ENCODE measurements around the gene MREG. TPM values are rescaled to one million over a fixed set of nuclear protein-coding genes. Genes with fewer than 3 reads are reported as not detected.

Gene MREG
- total RNA-seq, 1 experiment from 2014 or later, result 15.9 TPM

GRCh38 chr2:215933151-215933550, 80.2 kb downstream of the MREG start:
- BruUV-seq (replicated peaks), result no TSS peak
- ChIA-PET POLR2A (ENCODE audit: low non-redundant PET) (no interaction called here), CTCF (no interaction called here)
- Histone ChIP-seq H3K27ac (ENCODE audit: low read depth, low read length, poor library complexity, severe bottlenecking) (no peak overlapping the region), H3K27me3 (replicated peaks; ENCODE audit: insufficient read depth, low read depth, low read length, poor library complexity) (no peaks in the 10 kb centered on the region), H3K9me3 (ENCODE audit: low read depth, low read length, poor library complexity, severe bottlenecking) (no peaks in the 10 kb centered on the region), H3K4me3 (ENCODE audit: low read depth, low read length, poor library complexity, severe bottlenecking) (no peak overlapping the region), H3K36me3 (ENCODE audit: insufficient read depth, low read length, poor library complexity, severe bottlenecking) (no peaks in the 10 kb centered on the region), H3K4me1 (ENCODE audit: insufficient read depth, low read length, poor library complexity, severe bottlenecking) (peaks cover 16% of the 10 kb centered on the region)
- TF ChIP-seq, protein P1, sequence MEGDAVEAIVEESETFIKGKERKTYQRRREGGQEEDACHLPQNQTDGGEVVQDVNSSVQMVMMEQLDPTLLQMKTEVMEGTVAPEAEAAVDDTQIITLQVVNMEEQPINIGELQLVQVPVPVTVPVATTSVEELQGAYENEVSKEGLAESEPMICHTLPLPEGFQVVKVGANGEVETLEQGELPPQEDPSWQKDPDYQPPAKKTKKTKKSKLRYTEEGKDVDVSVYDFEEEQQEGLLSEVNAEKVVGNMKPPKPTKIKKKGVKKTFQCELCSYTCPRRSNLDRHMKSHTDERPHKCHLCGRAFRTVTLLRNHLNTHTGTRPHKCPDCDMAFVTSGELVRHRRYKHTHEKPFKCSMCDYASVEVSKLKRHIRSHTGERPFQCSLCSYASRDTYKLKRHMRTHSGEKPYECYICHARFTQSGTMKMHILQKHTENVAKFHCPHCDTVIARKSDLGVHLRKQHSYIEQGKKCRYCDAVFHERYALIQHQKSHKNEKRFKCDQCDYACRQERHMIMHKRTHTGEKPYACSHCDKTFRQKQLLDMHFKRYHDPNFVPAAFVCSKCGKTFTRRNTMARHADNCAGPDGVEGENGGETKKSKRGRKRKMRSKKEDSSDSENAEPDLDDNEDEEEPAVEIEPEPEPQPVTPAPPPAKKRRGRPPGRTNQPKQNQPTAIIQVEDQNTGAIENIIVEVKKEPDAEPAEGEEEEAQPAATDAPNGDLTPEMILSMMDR (conservative IDR thresholded peaks at IDR 0.05; ENCODE audit: low read depth, low read length), result no peak
- TF ChIP-seq EZH2 (IDR thresholded peaks at IDR 0.05; ENCODE audit: borderline replicate concordance, low read depth, low read length, poor library complexity, severe bottlenecking), result no peak
- intact Hi-C loops (cut with micrococcal nuclease; ENCODE audit: unreplicated experiment), result loop anchor here (10.0 kb wide), 1 partner anchor 1128 kb away; the partner anchor contains the start of gene BARD1
- no peak for DNase-seq (ENCODE audit: low spot score)

- Histone ChIP-seq H3K36me3 (ENCODE audit: insufficient read depth, low read length, poor library complexity, severe bottlenecking) (no peaks in the 10 kb centered on the region), H3K27me3 (replicated peaks; ENCODE audit: insufficient read depth, low read depth, low read length, poor library complexity) (no peaks in the 10 kb centered on the region), H3K4me1 (ENCODE audit: insufficient read depth, low read length, poor library complexity, severe bottlenecking) (peaks cover 16% of the 10 kb centered on the region), H3K27ac (ENCODE audit: low read depth, low read length, poor library complexity, severe bottlenecking) (peak overlapping the region; percentile 9), H3K9me3 (ENCODE audit: low read depth, low read length, poor library complexity, severe bottlenecking) (no peaks in the 10 kb centered on the region), H3K4me3 (ENCODE audit: low read depth, low read length, poor library complexity, severe bottlenecking) (no peak overlapping the region)
- ChIA-PET CTCF (interaction anchor here (0.6 to 1.5 kb wide), 5 partner anchors 19 to 550 kb away, joined by 3 to 6 read pairs (median 4); no protein-coding TSS in a partner anchor), POLR2A (ENCODE audit: low non-redundant PET) (interaction anchor here (0.6 to 0.7 kb wide), 2 partner anchors 33 to 521 kb away, joined by 3 to 5 read pairs; no protein-coding TSS in a partner anchor)
- DNase-seq (ENCODE audit: low spot score), result peak; percentile 87
- no TSS peak for BruUV-seq (replicated peaks)
- intact Hi-C loops (cut with micrococcal nuclease; ENCODE audit: unreplicated experiment), result loop anchor here (10.0 kb wide), 1 partner anchor 1127 kb away; the partner anchor contains the start of gene BARD1
- TF ChIP-seq, protein P1 (conservative IDR thresholded peaks at IDR 0.05; ENCODE audit: low read depth, low read length), result peak; percentile 96
- no peak for TF ChIP-seq EZH2 (IDR thresholded peaks at IDR 0.05; ENCODE audit: borderline replicate concordance, low read depth, low read length, poor library complexity, severe bottlenecking)
Observed at GRCh38 chr2:215931256-215931903, 82.0 kb downstream of the MREG start.

DNA sequence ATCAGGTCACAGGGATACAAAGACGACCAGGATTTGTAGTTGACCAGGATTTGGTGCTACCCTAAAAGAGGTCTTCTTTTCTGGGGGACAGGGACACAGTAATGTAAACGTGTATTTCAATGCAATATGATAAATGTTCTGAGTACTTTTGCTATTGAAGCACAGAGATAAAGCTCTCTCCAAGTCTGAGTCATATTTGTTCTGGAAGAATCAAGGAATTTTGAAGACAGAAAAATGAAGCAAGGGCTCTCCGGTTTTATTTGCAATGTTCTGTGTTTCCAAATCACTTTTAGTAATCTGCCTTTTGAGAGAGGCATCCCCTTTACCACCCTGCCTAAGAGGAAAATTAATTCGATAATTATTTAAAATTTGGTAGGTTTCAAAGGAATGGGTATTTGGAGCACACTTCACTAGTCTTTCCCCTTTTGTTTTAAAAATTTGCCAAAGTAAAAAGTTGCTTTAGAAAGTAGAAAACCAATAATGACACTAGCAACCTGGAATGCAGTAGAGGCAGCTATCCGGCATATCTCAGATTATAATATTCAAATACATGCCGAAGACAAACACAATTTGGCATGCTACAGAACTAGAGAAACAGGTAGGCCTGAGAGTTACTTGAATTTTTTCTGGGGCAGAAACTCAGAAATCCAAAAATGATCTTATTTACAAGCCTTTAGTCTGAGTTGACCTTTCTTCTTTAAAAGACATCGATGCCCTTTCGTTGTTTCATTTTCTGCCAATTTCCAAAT, 82.7 kb downstream of the MREG start:
- Histone ChIP-seq H3K9me3 (ENCODE audit: low read depth, low read length, poor library complexity, severe bottlenecking) (no peaks in the 10 kb centered on the region), H3K36me3 (ENCODE audit: insufficient read depth, low read length, poor library complexity, severe bottlenecking) (no peaks in the 10 kb centered on the region), H3K27ac (ENCODE audit: low read depth, low read length, poor library complexity, severe bottlenecking) (peak overlapping the region; percentile 9), H3K4me3 (ENCODE audit: low read depth, low read length, poor library complexity, severe bottlenecking) (no peak overlapping the region), H3K4me1 (ENCODE audit: insufficient read depth, low read length, poor library complexity, severe bottlenecking) (peaks cover 16% of the 10 kb centered on the region), H3K27me3 (replicated peaks; ENCODE audit: insufficient read depth, low read depth, low read length, poor library complexity) (no peaks in the 10 kb centered on the region)
- BruUV-seq (replicated peaks), result no TSS peak
- no peak for DNase-seq (ENCODE audit: low spot score)
- TF ChIP-seq EZH2 (IDR thresholded peaks at IDR 0.05; ENCODE audit: borderline replicate concordance, low read depth, low read length, poor library complexity, severe bottlenecking), result no peak
- intact Hi-C loops (cut with micrococcal nuclease; ENCODE audit: unreplicated experiment), result loop anchor here (10.0 kb wide), 1 partner anchor 1126 kb away; the partner anchor contains the start of gene BARD1
- CTCF ChIA-PET, result interaction anchor here (0.6 to 1.5 kb wide), 4 partner anchors 19 to 549 kb away, joined by 3 to 6 read pairs (median 4); no protein-coding TSS in a partner anchor
- POLR2A ChIA-PET (ENCODE audit: low non-redundant PET), result interaction anchor here (0.5 to 0.7 kb wide), 3 partner anchors 32 to 521 kb away, joined by 3 to 5 read pairs (median 4); no protein-coding TSS in a partner anchor
